ENCODE data around the gene DHRS1.

GRCh38 chr14:24241829-24242443, 57.6 kb downstream of the DHRS1 start:
- TF ChIP-seq CTCF (IDR thresholded peaks at IDR 0.05) (peak; percentile 58 to 66 (median 65)), POLR2A (IDR thresholded peaks at IDR 0.05) (no peak)

Measured in testis (tissue), 2 donors.